K562 (cell line): ENCODE measurements around the gene DDAH1. TPM values are rescaled to one million over a fixed set of nuclear protein-coding genes. Genes with fewer than 3 reads are reported as not detected.

Experiments used
- GABPB2 ChIP-seq: fragments of 250-450 bp; sonication (Bioruptor Pico); conservative IDR thresholded peaks from 2 replicates; pipeline ENCODE4 v1.5.1; 2021; ENCODE audit warnings: mild to moderate bottlenecking
- polyA plus RNA-seq, 8 experiments: library from polyadenylated mRNA; depleted of rRNA in 4 of 8; stranded (reverse) in 5 of 8; unstranded in 3 of 8; fragments of >200 nt; fragmentation: Nextera tagmentation in 2 of 8; fragmentation: Illumina TruSeq in 1 of 8; extraction: Ambion mirVana in 2 of 8; extraction: Trizol in 1 of 8; gene quantifications; 2 replicates each; pipeline versions ENCODE4 v1.2.1 to v1.2.3, GENCODE V29; 2011 to 2014; ENCODE audit warnings: inconsistent platforms in 1 of 8, missing spikeins in 1 of 8
- total RNA-seq, 7 experiments: library from RNA; depleted of rRNA in 6 of 7; stranded (reverse); fragments of >200 nt in 6 of 7; fragmentation: Illumina TruSeq in 2 of 7; extraction: Trizol in 2 of 7; gene quantifications; 2 replicates each; pipeline versions ENCODE4 v1.2.1 to v1.2.3, GENCODE V29; 2011 to 2021; ENCODE audit warnings: low replicate concordance in 1 of 7
- TF ChIP-seq, protein P1 (sequence below), 2 experiments: fragments of 450-650 bp; formaldehyde crosslinking in 1 of 2; IDR thresholded peaks; 2 replicates each; pipeline versions ENCODE4 v1.4.0 to v1.6.1; 2014 to 2020; ENCODE audit warnings: mild to moderate bottlenecking in 2 of 2, borderline replicate concordance in 1 of 2, low read depth in 1 of 2

DDAH1 gene
- total and polyA plus RNA-seq, 9 of the 15 experiments (the other 6 are each of a cell fraction or from before 2014, with no cell fraction given) = 0.04 to 0.24 (median 0.10) TPM

DNA sequence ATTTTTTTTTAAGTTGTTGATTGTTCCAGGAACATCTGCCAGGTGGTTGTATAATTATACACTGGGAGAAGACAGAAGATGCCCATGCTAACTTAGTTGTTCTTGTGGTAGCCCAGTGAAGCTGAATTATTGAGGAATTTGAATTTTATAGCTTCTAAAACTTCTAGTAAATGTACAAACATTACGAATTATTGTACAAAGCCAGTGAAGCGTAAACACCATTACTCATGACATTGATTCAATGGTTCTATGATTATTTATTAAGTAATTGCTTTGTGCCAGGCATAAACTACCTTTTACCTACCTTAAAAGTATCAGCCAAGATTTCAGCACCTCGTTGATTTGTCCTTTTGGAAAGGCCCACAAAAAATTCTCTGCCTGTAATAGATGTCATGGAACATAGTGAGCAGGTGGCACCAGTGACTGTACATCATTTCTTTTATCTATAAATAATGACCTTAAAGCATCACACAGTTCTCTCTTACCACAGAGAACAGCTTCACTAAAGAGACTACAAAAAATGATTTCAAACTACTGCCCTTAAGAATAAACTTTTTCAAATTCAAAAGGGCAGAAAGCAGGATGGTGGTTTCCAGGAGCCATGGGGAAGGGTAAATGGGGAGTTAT, 113.6 kb downstream of the DDAH1 start (continued):
- TF ChIP-seq, protein P1, sequence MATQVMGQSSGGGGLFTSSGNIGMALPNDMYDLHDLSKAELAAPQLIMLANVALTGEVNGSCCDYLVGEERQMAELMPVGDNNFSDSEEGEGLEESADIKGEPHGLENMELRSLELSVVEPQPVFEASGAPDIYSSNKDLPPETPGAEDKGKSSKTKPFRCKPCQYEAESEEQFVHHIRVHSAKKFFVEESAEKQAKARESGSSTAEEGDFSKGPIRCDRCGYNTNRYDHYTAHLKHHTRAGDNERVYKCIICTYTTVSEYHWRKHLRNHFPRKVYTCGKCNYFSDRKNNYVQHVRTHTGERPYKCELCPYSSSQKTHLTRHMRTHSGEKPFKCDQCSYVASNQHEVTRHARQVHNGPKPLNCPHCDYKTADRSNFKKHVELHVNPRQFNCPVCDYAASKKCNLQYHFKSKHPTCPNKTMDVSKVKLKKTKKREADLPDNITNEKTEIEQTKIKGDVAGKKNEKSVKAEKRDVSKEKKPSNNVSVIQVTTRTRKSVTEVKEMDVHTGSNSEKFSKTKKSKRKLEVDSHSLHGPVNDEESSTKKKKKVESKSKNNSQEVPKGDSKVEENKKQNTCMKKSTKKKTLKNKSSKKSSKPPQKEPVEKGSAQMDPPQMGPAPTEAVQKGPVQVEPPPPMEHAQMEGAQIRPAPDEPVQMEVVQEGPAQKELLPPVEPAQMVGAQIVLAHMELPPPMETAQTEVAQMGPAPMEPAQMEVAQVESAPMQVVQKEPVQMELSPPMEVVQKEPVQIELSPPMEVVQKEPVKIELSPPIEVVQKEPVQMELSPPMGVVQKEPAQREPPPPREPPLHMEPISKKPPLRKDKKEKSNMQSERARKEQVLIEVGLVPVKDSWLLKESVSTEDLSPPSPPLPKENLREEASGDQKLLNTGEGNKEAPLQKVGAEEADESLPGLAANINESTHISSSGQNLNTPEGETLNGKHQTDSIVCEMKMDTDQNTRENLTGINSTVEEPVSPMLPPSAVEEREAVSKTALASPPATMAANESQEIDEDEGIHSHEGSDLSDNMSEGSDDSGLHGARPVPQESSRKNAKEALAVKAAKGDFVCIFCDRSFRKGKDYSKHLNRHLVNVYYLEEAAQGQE (IDR thresholded peaks at IDR 0.05; ENCODE audit: borderline replicate concordance) = no peak
- TF ChIP-seq, protein P1 (CRISPR knock-in tag; IDR thresholded peaks at IDR 0.05; ENCODE audit: low read depth) = no peak
- TF ChIP-seq GABPB2 (CRISPR knock-in tag) = no peak
